Mononuclear cell (primary cell): Measurements from ENCODE around the gene TOM1L2. TPM values are rescaled to one million over a fixed set of nuclear protein-coding genes. Genes with fewer than 3 reads are reported as not detected.

Experiments used
- H3K27me3 ChIP-seq: 2 replicates; pipeline ENCODE4 v1.6.0; 2011; ENCODE audit warnings: low read length, control low read depth; ENCODE audit not compliant: insufficient read depth
- H3K4me1 ChIP-seq: 2 replicates; pipeline ENCODE4 v1.5.1; 2011; ENCODE audit warnings: mild to moderate bottlenecking, low read length, control low read depth; ENCODE audit not compliant: insufficient read depth
- H3K4me3 ChIP-seq: 2 replicates; pipeline ENCODE4 v1.5.1; 2011; ENCODE audit warnings: mild to moderate bottlenecking, low read length, moderate library complexity
- H3K9me3 ChIP-seq: 2 replicates; pipeline ENCODE4 v1.5.1; 2011; ENCODE audit warnings: low read depth, mild to moderate bottlenecking, control low read depth, low read length
- total RNA-seq: library from RNA; depleted of rRNA; stranded (reverse); fragments of >200 nt; gene quantifications from one replicate; pipeline ENCODE4 v1.2.3, GENCODE V29; 2012

The TOM1L2 gene
- total RNA-seq, 1 donor = 14.4 TPM

DNA sequence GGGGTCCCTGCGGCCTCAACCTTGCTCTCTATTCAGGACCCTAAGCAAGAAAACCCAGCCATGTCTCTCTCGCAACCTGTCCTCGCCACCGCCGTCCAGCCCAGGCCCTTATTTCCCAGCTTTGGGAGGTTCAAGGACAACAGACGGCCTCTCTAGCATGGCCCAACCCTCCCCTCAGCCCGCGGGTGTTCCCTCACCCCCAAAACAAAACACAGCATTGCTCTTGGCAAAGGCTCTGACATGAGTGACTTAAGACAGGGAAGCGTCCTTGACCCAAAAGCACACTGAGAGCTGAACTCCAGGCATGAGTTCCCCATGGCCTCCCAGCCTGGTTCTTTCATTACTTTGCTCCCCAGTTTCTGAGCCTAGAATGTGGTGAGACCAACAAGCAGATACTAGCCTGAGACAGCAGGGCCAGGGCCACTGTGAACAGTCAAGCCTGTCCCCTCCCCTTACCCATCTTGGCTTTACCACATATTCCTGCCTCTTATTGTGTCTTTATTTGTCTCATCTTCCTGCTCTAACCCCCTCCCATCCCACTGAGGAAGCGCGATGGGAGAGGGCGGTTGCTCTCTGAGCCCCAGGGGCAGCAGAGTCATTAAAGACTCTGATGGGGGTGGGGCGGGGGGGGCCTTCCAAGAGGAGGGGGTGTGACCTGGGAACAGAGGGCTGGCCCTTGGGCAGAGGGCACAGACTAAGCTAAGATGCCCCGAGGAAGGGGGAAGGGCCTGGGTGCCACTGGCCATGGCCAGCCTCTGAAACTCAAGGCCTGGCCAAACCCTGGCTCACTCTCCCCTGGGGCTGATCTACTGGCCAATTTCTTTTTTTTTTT, 147.2 kb downstream of the TOM1L2 start:
- H3K4me1 ChIP-seq = peaks cover 75% of the 10 kb centered on the region
- no peaks in the 10 kb centered on the region for H3K9me3 ChIP-seq

DNA sequence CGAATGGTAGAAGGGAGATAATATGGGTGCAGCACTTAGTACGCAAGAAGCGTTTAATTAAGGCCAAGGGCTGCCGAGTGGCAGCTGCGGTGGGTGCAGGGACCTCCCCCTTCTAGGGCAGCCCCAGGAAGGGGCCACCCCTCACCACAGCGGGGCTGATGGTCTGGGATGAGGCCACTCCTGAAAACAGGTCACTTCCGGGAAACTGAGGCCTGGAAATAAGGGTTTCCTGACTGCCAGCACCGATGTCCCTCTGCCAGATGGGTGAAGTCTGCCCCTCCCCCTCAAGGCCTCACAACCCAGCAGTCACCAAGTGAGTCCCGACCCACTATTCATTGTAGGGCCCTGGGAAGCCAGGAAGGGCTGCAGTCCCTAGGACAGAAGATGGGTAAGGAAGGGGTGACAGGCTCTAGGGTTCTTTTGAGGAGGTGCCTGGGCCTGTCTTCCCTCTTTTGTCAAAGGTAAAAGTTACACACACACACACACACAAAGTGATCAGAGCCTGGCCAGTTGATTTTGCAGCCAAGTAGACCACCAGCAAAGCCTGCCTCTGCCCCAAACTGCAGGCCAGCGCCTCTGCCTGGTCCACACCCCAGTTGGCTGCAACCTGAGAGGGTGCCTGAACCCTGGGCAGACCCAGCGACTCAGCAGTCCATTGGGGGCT, 147.9 kb downstream of the TOM1L2 start:
- Histone ChIP-seq H3K4me3 (peak overlapping the region; percentile 32), H3K4me1 (peaks cover 82% of the 10 kb centered on the region), H3K9me3 (no peaks in the 10 kb centered on the region), H3K27me3 (no peaks in the 10 kb centered on the region)

More for the DNA sequence above, 147.2 kb downstream of the TOM1L2 start:
- Histone ChIP-seq H3K27me3 (no peaks in the 10 kb centered on the region), H3K4me3 (no peak overlapping the region)

DNA sequence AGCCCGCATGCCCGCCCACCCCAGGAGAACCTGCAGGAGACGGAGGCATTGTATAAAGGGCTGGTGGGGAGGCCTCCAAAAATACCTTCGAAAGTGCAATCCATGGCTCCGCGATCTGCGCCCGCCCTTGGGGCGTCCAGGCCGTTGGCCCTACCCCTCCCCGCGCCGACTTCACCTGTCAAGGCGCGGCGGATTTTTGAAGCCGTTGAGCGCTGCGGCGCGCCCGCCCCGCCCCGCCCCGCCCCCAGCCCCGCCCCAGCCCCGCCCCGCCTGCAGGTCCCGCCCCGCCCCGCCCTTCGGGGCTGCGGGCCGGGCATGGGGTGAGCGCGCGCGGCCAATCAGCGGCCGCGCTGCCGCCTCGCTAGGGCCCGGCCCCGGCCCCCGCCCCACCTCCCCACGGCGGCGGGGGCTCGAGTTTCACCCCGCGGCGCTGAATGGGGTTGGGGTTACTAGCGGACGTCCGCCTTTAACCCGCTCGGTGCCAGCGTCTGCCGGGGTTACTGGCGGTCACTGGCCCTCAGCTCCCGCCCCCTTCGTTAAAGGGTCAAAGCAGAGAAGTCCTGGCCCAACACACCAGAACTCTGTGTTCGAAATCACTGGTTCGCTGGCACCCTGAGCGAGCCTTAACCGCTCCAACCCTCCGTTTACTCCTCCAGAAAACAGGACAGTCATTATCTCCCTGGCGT, 148.6 kb downstream of the TOM1L2 start:
- Histone ChIP-seq H3K27me3 (no peaks in the 10 kb centered on the region), H3K9me3 (no peaks in the 10 kb centered on the region), H3K4me1 (peaks cover 86% of the 10 kb centered on the region), H3K4me3 (peak overlapping the region; percentile 32)

DNA sequence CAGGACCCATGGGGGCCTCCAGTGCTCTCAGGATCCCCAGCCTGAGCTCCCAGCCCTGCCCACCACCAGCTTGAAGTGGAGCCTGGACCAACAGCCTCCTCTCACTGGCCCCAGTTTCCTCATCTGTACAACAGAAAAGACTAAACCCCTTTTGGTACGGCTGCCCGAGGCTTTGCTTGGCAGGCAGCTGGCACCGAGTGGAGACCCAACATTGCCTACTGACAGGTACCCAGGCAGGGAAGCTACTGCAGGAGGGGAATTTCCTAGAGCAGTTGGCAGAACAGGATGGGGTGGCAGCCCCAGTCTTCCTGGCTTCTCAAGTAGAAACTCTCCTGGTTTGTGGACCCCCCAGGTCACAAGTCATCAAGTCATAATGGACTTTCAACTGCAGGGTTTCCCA, 149.6 kb downstream of the TOM1L2 start:
- Histone ChIP-seq H3K4me1 (peaks cover 83% of the 10 kb centered on the region), H3K27me3 (no peaks in the 10 kb centered on the region), H3K4me3 (no peak overlapping the region), H3K9me3 (no peaks in the 10 kb centered on the region)

DNA sequence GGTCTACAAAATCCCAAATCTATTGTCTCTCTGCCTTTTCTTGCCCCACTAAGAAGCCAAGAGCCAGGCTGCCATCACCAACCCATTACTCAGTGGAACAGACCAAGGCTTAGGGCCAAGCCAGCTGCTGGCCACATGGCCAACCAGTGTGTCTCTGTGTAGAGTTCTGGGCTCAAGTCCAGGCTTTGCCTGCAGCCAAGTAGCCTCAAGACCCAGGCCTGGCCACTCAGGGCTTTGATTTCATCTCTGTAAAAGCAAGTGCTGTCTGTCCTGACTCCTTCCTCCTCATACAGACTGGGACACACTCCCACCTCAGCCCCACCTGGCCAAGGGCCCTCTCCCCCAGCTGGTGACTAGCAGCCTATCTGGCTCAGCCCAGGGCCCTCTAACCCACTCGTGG, 150.0 kb downstream of the TOM1L2 start:
- peaks cover 79% of the 10 kb centered on the region for H3K4me1 ChIP-seq
- no peaks in the 10 kb centered on the region for H3K9me3 ChIP-seq
- no peak overlapping the region for H3K4me3 ChIP-seq

DNA sequence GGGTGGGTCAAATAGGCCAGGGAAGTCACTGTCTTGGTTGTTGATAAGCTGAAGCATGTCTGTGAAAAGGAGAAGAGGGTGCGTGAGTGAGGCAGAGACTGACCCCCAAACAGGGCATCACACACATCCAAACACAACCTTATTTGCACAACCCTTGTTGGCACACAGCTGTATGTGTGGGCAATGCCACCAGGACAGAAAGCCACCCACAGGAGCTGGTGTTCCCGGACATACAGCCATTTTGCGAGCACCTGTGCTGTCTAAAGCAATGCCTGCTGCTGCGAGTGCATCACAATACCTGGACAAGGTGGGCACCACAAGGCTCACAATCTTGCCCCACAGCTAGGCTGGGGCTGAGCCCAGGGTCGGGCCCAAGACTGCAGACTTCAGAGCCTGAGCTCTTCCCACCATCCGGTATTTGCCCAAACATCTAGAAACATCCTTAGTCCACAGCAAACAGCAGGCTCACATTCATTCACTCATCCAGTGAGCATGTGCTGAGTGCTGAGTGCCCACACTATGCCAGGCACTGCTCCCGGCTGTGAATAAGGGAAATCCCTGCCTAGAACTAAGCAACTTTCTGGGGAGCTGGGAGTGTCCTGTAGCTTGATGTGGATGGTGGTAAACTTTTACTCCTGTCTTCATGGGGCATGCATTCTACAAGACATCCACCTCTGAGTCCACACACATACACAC, 151.6 kb downstream of the TOM1L2 start:
- Histone ChIP-seq H3K4me3 (no peak overlapping the region), H3K9me3 (no peaks in the 10 kb centered on the region), H3K4me1 (peaks cover 63% of the 10 kb centered on the region), H3K27me3 (no peaks in the 10 kb centered on the region)

More for the DNA sequence above, 150.0 kb downstream of the TOM1L2 start:
- H3K27me3 ChIP-seq = no peaks in the 10 kb centered on the region

DNA sequence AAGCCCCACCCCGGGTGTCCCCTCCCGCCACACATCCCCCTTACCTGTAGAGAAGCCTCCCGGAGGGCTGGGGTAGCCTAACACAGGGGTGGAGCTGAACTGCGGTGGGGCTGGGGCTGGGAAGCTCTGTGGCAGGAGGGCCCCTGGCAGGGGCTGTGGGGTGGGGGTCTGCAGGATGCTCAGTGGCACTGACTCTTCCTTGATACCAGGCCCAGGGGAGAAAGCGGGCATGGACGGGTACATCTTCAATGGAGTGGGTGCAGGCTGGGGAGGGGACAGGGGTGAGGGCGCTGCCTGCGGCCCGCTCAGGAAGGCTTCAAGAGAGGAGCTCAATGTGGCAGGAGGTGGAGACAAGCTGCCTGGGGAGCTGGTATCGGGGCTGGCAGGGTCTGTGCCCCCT, 152.2 kb downstream of the TOM1L2 start:
- Histone ChIP-seq H3K4me3 (no peak overlapping the region), H3K27me3 (no peaks in the 10 kb centered on the region), H3K4me1 (peaks cover 58% of the 10 kb centered on the region), H3K9me3 (no peaks in the 10 kb centered on the region)

DNA sequence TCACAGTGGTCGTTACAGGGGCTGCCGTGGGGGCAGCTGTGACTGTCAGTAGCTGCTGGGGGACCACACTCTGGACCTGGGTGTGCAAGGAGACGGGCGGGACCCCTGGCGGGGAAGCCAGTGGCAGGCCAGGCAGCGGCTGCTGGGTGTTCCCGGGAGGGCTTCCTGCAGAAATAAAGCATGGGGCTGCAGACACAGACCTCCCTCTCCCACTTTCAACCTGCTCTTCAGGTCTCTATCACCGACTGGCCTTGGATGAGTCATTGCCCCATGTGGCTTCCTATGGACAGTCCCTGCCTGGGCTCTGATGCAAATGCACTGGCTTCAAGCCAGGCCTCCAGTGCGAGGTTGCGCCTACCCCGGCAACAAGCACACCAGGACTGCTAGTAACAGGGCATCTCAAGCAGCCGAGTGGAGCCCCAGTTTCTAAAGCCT, 152.6 kb downstream of the TOM1L2 start:
- H3K4me1 ChIP-seq = peaks cover 54% of the 10 kb centered on the region

DNA sequence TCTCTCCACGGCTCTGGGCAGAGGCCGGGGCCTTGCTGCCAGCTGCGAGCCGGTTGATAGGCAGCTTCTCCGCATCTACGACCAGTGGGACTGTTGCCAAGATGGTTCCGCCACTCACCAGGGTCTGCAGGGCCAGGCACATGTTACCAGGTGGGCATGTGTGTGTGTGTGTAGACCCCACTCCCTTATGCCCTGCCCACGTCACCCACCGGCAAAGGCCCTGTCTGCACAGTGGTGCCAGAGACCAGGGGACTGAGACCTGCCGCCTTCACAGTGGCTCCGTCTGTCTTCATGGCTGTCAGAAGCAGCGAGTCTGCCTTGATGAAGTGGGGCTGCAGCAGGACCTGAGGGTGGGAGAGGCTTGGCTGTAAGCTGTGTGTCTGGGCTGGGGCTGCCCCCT, 153.1 kb downstream of the TOM1L2 start:
- H3K4me3 ChIP-seq = no peak overlapping the region
- H3K27me3 ChIP-seq = no peaks in the 10 kb centered on the region
- H3K9me3 ChIP-seq = no peaks in the 10 kb centered on the region
- H3K4me1 ChIP-seq = peaks cover 49% of the 10 kb centered on the region

More for the DNA sequence above, 152.6 kb downstream of the TOM1L2 start:
- H3K4me3 ChIP-seq = no peak overlapping the region
- H3K9me3 ChIP-seq = no peaks in the 10 kb centered on the region
- H3K27me3 ChIP-seq = no peaks in the 10 kb centered on the region

DNA sequence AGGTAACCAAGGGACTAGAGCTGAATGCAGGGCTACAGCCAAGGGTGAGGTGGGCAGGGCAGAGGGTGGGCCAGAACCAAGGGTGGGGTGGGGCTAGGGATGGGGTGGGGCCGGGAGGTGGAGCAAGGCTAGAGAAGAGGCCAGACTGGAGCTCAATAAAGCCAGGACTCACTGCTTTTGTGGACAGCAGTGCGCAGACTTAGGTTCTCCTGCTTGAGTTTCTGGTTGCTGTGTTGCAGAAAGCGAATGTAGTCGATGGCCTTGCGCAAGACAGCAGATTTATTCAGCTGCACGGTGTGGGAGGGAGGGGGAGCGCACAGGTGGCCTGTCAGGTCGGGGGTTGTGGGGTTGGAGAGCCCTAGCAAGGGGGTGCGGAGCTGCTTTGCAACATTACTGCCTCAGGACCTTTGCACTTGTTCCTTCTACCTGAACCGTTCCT, 154.1 kb downstream of the TOM1L2 start:
- Histone ChIP-seq H3K9me3 (no peaks in the 10 kb centered on the region), H3K27me3 (no peaks in the 10 kb centered on the region), H3K4me1 (peaks cover 42% of the 10 kb centered on the region), H3K4me3 (no peak overlapping the region)

DNA sequence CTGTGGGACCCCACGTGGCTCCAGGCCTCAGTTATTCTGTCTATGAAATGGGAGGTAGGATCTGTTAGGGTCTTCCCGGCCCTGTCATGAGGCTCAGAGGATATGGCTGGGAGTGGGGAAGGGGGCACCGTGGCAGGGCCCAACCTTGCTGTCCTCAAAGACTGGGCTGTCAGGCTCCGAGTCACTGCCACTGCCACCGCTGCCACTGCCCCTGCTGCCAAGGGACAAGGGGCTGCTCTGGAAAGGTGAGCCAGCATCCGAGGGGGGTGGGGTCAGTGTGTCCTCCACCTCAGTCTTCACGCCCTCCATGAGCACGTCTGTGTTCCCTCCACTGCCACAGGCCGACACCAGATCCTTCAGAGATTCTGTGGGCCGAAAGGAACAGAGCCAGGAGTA, 154.7 kb downstream of the TOM1L2 start:
- H3K27me3 ChIP-seq = no peaks in the 10 kb centered on the region
- no peak overlapping the region for H3K4me3 ChIP-seq
- H3K4me1 ChIP-seq = peaks cover 38% of the 10 kb centered on the region
- H3K9me3 ChIP-seq = no peaks in the 10 kb centered on the region

DNA sequence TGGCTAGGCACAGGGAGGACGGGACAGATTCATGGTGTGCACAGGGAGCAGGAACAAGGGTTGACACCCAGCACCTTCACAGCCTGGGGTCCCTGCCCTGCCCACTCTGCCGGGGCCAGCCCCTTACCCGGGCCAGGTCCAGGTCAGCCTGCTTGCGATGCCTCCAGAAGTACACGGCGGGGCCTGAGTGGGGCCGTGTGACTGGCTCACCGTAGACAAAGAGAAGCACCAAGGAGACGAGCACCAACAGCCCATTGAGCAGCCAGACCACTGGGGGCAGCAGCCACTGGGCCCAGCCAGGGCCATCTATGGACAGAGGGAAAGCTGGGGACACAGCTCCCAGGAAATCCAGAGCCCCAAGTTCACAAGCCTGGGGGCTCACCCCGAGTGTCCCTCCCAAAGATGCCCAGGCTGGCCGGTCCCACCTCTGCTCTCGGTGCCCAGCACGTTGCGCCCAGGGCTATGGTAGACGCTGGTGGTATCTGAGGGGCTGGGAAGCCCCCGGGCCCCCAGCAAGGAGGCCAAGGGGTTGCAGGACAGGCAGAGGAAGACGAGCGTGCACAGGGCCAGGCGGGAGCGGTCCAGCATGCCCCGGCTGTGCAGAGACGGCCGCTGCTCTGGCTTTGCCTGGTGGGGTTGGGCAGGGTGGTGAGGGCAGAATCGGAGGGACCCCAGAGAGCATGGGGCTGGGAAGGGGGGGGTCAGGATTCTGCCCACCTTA, 155.2 kb downstream of the TOM1L2 start:
- Histone ChIP-seq H3K27me3 (no peaks in the 10 kb centered on the region), H3K4me3 (no peak overlapping the region), H3K9me3 (no peaks in the 10 kb centered on the region), H3K4me1 (peaks cover 38% of the 10 kb centered on the region)

DNA sequence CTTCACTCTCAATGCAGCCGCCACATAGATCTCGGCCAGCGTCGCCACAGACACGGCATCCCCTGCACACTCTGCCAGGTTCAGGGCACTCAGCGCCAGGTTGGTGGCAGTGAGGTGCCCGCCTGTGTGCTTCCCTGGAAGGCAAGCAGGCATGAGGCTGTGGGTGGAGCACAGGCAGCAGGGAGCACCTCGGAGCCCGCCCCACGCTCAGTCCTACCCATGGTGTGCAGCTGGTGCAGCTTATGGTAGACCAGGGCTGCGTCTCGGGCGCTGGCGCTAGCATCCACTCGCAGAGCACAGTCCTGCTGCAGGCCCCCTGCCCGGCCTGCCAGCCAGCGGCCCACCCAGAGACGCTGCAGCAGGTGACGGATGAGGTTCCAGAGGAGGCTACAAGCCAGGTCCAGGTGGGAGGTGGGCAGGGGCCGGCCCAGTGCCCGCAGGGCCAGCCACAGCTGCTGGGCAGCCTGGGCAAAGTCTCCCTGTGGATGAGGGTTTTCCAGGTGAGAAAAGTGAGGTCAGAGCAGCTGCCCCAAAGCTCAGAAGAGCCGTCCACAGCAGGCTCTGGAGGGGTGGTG, 155.9 kb downstream of the TOM1L2 start:
- H3K4me1 ChIP-seq = peaks cover 31% of the 10 kb centered on the region

More for the DNA sequence above, 155.9 kb downstream of the TOM1L2 start:
- Histone ChIP-seq H3K27me3 (no peaks in the 10 kb centered on the region), H3K9me3 (no peaks in the 10 kb centered on the region), H3K4me3 (no peak overlapping the region)
